MCF 10A (cell line): Measurements from ENCODE around the gene IL10RA. TPM values are rescaled to one million over a fixed set of nuclear protein-coding genes. Genes with fewer than 3 reads are reported as not detected.

Experiments
- BruUV-seq: library from RNA; stranded (reverse); fragments of 400-500 nt; replicated peaks from 2 replicates; lab custom pipeline; 2021; lab: Mats Ljungman, UMichigan
- CTCF ChIA-PET: fragments of 300-600 bp; sonication (Branson Sonifier 250); formaldehyde crosslinking; extraction: SDS; loops from one replicate; lab custom pipeline; 2021; ENCODE audit warnings: antibody characterized with exemption, inconsistent platforms; lab: Yijun Ruan, JAX
- POLR2A ChIA-PET: fragments of 300-600, 350-650 bp; sonication (Branson Sonifier 250); formaldehyde crosslinking; extraction: SDS; loops from one replicate; lab custom pipeline; 2020; ENCODE audit warnings: antibody characterized with exemption, inconsistent platforms; lab: Yijun Ruan, JAX
- DNase-seq: peaks from one replicate; pipeline ENCODE4 v3.0.0-alpha.2; 2018; ENCODE audit not compliant: unreplicated experiment
- H3K27ac Mint-ChIP-seq: one replicate; pipeline ENCODE4 v1.8.0; 2022; ENCODE audit warnings: mild to moderate bottlenecking, low read depth, mixed read lengths; ENCODE audit not compliant: unreplicated experiment
- H3K27me3 Mint-ChIP-seq: one replicate; pipeline ENCODE4 v1.8.0; 2022; ENCODE audit warnings: mixed read lengths; ENCODE audit not compliant: insufficient read depth, unreplicated experiment
- H3K36me3 Mint-ChIP-seq: one replicate; pipeline ENCODE4 v1.8.0; 2022; ENCODE audit warnings: mild to moderate bottlenecking, moderate library complexity, mixed read lengths; ENCODE audit not compliant: insufficient read depth, unreplicated experiment
- H3K4me1 Mint-ChIP-seq: one replicate; pipeline ENCODE4 v1.8.0; 2022; ENCODE audit warnings: mixed read lengths; ENCODE audit not compliant: insufficient read depth, unreplicated experiment
- H3K4me3 Mint-ChIP-seq: one replicate; pipeline ENCODE4 v1.8.0; 2022; ENCODE audit warnings: mild to moderate bottlenecking, moderate library complexity, mixed read lengths; ENCODE audit not compliant: unreplicated experiment
- H3K9me3 Mint-ChIP-seq: one replicate; pipeline ENCODE4 v1.8.0; 2022; ENCODE audit warnings: mixed read lengths; ENCODE audit not compliant: unreplicated experiment
- intact Hi-C: fragments of 100-400 bp; cut with micrococcal nuclease; formaldehyde crosslinking; loops from 2 replicates; pipeline ENCODE4 v1.14.1; 2022
- total RNA-seq: library from RNA; stranded (reverse); gene quantifications from 2 replicates; pipeline ENCODE4 v1.2.3, GENCODE V29; 2022
- TF ChIP-seq, protein P1 (sequence below): fragments of 200-600 bp; IDR thresholded peaks from one replicate; pipeline ENCODE4 v1.8.0; 2022; ENCODE audit warnings: antibody characterized with exemption, mild to moderate bottlenecking; ENCODE audit not compliant: unreplicated experiment

Gene IL10RA
- total RNA-seq, 1 experiment from 2014 or later, result not detected

GRCh38 chr11:117980720-117981119 lies 5.5 kb upstream of the IL10RA start:
- intact Hi-C loops, result no loop called here
- Mint-ChIP-seq H3K36me3 (peaks cover 4% of the 10 kb centered on the region), H3K27me3 (peaks cover 44% of the 10 kb centered on the region), H3K27ac (no peak overlapping the region), H3K4me1 (no peaks in the 10 kb centered on the region), H3K4me3 (no peak overlapping the region), H3K9me3 (no peaks in the 10 kb centered on the region)
- CTCF ChIA-PET, result interaction anchor here (0.7 to 1.4 kb wide), 4 partner anchors 20 to 556 kb away, joined by 3 to 4 read pairs (median 4); no protein-coding TSS in a partner anchor
- no peak for DNase-seq
- TF ChIP-seq, protein P1, sequence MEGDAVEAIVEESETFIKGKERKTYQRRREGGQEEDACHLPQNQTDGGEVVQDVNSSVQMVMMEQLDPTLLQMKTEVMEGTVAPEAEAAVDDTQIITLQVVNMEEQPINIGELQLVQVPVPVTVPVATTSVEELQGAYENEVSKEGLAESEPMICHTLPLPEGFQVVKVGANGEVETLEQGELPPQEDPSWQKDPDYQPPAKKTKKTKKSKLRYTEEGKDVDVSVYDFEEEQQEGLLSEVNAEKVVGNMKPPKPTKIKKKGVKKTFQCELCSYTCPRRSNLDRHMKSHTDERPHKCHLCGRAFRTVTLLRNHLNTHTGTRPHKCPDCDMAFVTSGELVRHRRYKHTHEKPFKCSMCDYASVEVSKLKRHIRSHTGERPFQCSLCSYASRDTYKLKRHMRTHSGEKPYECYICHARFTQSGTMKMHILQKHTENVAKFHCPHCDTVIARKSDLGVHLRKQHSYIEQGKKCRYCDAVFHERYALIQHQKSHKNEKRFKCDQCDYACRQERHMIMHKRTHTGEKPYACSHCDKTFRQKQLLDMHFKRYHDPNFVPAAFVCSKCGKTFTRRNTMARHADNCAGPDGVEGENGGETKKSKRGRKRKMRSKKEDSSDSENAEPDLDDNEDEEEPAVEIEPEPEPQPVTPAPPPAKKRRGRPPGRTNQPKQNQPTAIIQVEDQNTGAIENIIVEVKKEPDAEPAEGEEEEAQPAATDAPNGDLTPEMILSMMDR, result no peak
- POLR2A ChIA-PET, result no interaction called here
- no TSS peak for BruUV-seq

- Mint-ChIP-seq H3K9me3 (no peaks in the 10 kb centered on the region), H3K27ac (no peak overlapping the region), H3K4me1 (no peaks in the 10 kb centered on the region), H3K4me3 (no peak overlapping the region), H3K36me3 (peaks cover 4% of the 10 kb centered on the region), H3K27me3 (peaks cover 62% of the 10 kb centered on the region)
- intact Hi-C loops, result no loop called here
- DNase-seq, result no peak
- BruUV-seq, result no TSS peak
- CTCF ChIA-PET, result no interaction called here
- POLR2A ChIA-PET, result no interaction called here
- TF ChIP-seq, protein P1, result no peak
Observed at GRCh38 chr11:117983163-117983475, 3.1 kb upstream of the IL10RA start.

DNA sequence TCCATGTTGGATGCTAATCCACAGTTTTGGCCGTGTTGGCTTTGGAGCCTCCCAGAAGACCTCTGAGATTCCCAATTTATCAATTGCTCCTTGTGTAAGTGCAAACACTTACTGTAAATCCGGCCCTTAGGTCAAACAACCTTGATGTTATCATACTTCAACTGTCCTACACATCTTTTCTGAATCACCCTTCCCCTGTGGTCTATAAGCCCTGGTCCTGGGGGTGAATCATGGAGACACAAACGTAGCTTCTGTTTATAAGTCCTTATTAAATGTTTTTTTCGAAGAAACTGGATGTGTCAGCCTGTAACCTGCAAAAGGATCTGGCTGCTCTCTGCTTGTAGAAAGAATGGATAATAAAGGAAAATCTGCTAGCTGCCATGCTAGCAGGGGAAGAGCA lies 1.7 kb upstream of the IL10RA start:
- DNase-seq, result no peak

GRCh38 chr11:117986981-117987574 lies 884 bp downstream of the IL10RA start:
- H3K36me3 Mint-ChIP-seq, result peaks cover 4% of the 10 kb centered on the region
- no peak for DNase-seq
- H3K27ac Mint-ChIP-seq, result no peak overlapping the region
- no peak overlapping the region for H3K4me3 Mint-ChIP-seq
- no peaks in the 10 kb centered on the region for H3K4me1 Mint-ChIP-seq
- TF ChIP-seq, protein P1, result no peak
- ChIA-PET CTCF (interaction anchor here (1.1 kb wide), 1 partner anchor 561 kb away, joined by 4 read pairs; no protein-coding TSS in a partner anchor), POLR2A (no interaction called here)
- H3K9me3 Mint-ChIP-seq, result no peaks in the 10 kb centered on the region
- no TSS peak for BruUV-seq
- intact Hi-C loops, result no loop called here
- H3K27me3 Mint-ChIP-seq, result peaks cover 43% of the 10 kb centered on the region

More for the DNA sequence above, 1.7 kb upstream of the IL10RA start:
- no peaks in the 10 kb centered on the region for H3K9me3 Mint-ChIP-seq
- intact Hi-C loops, result no loop called here
- POLR2A ChIA-PET, result no interaction called here
- peaks cover 65% of the 10 kb centered on the region for H3K27me3 Mint-ChIP-seq
- H3K4me1 Mint-ChIP-seq, result no peaks in the 10 kb centered on the region
- BruUV-seq, result no TSS peak
- H3K36me3 Mint-ChIP-seq, result peaks cover 4% of the 10 kb centered on the region
- TF ChIP-seq, protein P1, result no peak
- H3K27ac Mint-ChIP-seq, result no peak overlapping the region
- H3K4me3 Mint-ChIP-seq, result no peak overlapping the region
- CTCF ChIA-PET, result no interaction called here
